ENCODE measurements around the gene SPTBN1. TPM values are rescaled to one million over a fixed set of nuclear protein-coding genes. Genes with fewer than 3 reads are reported as not detected.

SPTBN1 gene
- total and polyA plus RNA-seq, 2 donors (not counting 3 experiments of a cell fraction or from before 2014, with no cell fraction given) = 63.3 to 320 TPM

DNA sequence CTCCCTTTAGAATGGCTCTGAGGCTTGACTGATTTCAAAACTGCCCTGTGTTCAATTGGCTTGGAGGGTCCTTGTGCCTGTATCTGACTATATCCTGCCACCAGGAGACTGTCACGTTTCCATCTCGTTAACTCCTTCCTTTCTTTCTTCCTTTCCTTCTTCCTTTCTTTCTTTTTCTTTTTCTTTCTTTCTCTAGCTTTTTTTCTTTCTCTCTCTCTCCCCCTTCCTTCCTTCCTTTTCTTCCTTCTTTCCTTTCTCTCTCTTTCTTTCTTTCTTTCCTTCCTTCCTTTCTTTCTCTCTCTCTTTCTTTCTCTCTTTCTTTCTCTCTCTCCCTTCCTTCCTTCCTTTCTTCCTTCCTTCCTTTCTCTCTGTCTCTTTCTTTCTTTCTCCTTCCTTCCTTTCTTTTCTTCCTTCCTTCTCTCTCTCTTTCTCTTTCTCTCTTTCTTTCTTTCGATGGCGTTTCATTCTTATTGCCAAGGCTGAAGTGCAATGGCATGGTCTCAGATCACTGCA, 229.2 kb downstream of the SPTBN1 start:
- Histone ChIP-seq H3K9ac (replicated peaks; ENCODE audit: extremely low read depth, insufficient read depth, low read length) (no peak overlapping the region), H3K27ac (ENCODE audit: insufficient read depth, low read depth, low read length) (no peak overlapping the region), H3K9me3 (replicated peaks; ENCODE audit: control insufficient read depth, insufficient read depth, low read length) (no peaks in the 10 kb centered on the region), H3K4me2 (ENCODE audit: insufficient read depth, low read length) (no peak overlapping the region), H3K27me3 (ENCODE audit: control insufficient read depth in 2 of 2, insufficient read depth in 2 of 2, low read length in 2 of 2) (peaks cover 3 to 4% of the 10 kb centered on the region in 2 experiments), H3K9me1 (replicated peaks; ENCODE audit: control insufficient read depth, extremely low read depth, insufficient read depth, low read length) (no peaks in the 10 kb centered on the region), H3K4me1 (ENCODE audit: control insufficient read depth, extremely low read depth, insufficient read depth, low read length) (no peaks in the 10 kb centered on the region), H2AFZ (ENCODE audit: low read depth, low read length) (no peak overlapping the region), H3K4me3 (replicated peaks in 1 of 3; ENCODE audit: insufficient read depth in 1 of 3, low read depth in 1 of 3, low read length in 3 of 3) (no peak overlapping the region), H3K36me3 (ENCODE audit: control insufficient read depth in 2 of 2, extremely low read depth in 1 of 2, insufficient read depth in 2 of 2, low read length in 2 of 2) (no peaks in the 10 kb centered on the region), H4K20me1 (replicated peaks; ENCODE audit: control insufficient read depth, extremely low read depth, insufficient read depth, low read length) (no peaks in the 10 kb centered on the region), H3K79me2 (ENCODE audit: control insufficient read depth, insufficient read depth, low read length) (no peaks in the 10 kb centered on the region)
- FAIRE-seq (no peak), DNase-seq (ENCODE audit: low read depth, low spot score) (no peak)
- no TSS peak for BruUV-seq (replicated peaks)
- ChIA-PET CTCF (interaction anchor here (0.9 to 6.5 kb wide), 3 partner anchors 8 to 19 kb away, joined by 3 to 33 read pairs (median 13); no protein-coding TSS in a partner anchor), POLR2A (interaction anchor here (0.7 kb wide), 1 partner anchor 19 kb away, joined by 3 read pairs; no protein-coding TSS in a partner anchor)
- dilution Hi-C loops (cut with MboI; ENCODE audit: extremely low pct_ligation_motif_present, low sequenced_read_pairs) = no loop called here
- intact Hi-C loops (cut with micrococcal nuclease) = no loop called here
- TF ChIP-seq POLR2A (IDR thresholded peaks at IDR 0.05; ENCODE audit: low read depth, low read length) = no peak
- no peak for TF ChIP-seq POLR2AphosphoS5 (IDR thresholded peaks at IDR 0.05; ENCODE audit: insufficient read depth, low read depth, low read length)
- no peak for TF ChIP-seq MYC (IDR thresholded peaks at IDR 0.05; ENCODE audit: low read depth, low read length)
- TF ChIP-seq, protein P1, sequence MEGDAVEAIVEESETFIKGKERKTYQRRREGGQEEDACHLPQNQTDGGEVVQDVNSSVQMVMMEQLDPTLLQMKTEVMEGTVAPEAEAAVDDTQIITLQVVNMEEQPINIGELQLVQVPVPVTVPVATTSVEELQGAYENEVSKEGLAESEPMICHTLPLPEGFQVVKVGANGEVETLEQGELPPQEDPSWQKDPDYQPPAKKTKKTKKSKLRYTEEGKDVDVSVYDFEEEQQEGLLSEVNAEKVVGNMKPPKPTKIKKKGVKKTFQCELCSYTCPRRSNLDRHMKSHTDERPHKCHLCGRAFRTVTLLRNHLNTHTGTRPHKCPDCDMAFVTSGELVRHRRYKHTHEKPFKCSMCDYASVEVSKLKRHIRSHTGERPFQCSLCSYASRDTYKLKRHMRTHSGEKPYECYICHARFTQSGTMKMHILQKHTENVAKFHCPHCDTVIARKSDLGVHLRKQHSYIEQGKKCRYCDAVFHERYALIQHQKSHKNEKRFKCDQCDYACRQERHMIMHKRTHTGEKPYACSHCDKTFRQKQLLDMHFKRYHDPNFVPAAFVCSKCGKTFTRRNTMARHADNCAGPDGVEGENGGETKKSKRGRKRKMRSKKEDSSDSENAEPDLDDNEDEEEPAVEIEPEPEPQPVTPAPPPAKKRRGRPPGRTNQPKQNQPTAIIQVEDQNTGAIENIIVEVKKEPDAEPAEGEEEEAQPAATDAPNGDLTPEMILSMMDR (IDR thresholded peaks at IDR 0.05; ENCODE audit: extremely low read depth in 1 of 2, insufficient read depth in 1 of 2, low read depth in 1 of 2, low read length in 2 of 2) = no peak
- no peak for TF ChIP-seq JUN (IDR thresholded peaks at IDR 0.05; ENCODE audit: borderline replicate concordance, insufficient read depth, insufficient read length, low read depth)
- no peak for TF ChIP-seq FOS (IDR thresholded peaks at IDR 0.05; ENCODE audit: borderline replicate concordance, insufficient read depth, low read length)
- no peak for TF ChIP-seq GATA2 (IDR thresholded peaks at IDR 0.05; ENCODE audit: insufficient read depth, insufficient read length, low read depth, low read length)
- TF ChIP-seq, protein P2, sequence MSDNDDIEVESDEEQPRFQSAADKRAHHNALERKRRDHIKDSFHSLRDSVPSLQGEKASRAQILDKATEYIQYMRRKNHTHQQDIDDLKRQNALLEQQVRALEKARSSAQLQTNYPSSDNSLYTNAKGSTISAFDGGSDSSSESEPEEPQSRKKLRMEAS (IDR thresholded peaks at IDR 0.05; ENCODE audit: insufficient read depth, insufficient read length) = no peak
- TF ChIP-seq EZH2 (IDR thresholded peaks at IDR 0.05; ENCODE audit: borderline replicate concordance, low read depth, low read length, severe bottlenecking) = no peak
